RWPE2 (cell line): ENCODE results near the gene GRIP2.

Source experiments
- ATAC-seq: fragments of 200-7000 bp; cut with Tn5 transposase; 3 replicates; pipeline ENCODE4 v1.9.1; 2021; ENCODE audit warnings: low read depth
- DNase-seq: peaks from one replicate; pipeline ENCODE4 v3.0.0-alpha.2; 2020; ENCODE audit warnings: low spot score
- H3K27ac ChIP-seq: fragments of 450-650 bp; 2 replicates; pipeline ENCODE4 v1.5.1; 2017; ENCODE audit warnings: mild to moderate bottlenecking; ENCODE audit not compliant: poor library complexity, severe bottlenecking
- H3K27me3 ChIP-seq: fragments of 250-450 bp; sonication (Bioruptor Pico); 2 replicates; pipeline ENCODE4 v1.5.1; 2021; ENCODE audit warnings: mild to moderate bottlenecking, moderate library complexity; ENCODE audit not compliant: insufficient read depth, poor library complexity, severe bottlenecking
- H3K36me3 ChIP-seq: fragments of 250-450 bp; sonication (Bioruptor Pico); 2 replicates; pipeline ENCODE4 v1.5.1; 2020; ENCODE audit warnings: low read depth, mild to moderate bottlenecking, moderate library complexity
- H3K4me1 ChIP-seq: fragments of 250-450 bp; sonication (Bioruptor Pico); 2 replicates; pipeline ENCODE4 v1.5.1; 2021; ENCODE audit warnings: mild to moderate bottlenecking, moderate library complexity; ENCODE audit not compliant: insufficient read depth, poor library complexity, severe bottlenecking
- H3K4me3 ChIP-seq: fragments of 250-450 bp; sonication (Bioruptor Pico); 2 replicates; pipeline ENCODE4 v1.5.1; 2021; ENCODE audit warnings: mild to moderate bottlenecking, moderate library complexity; ENCODE audit not compliant: severe bottlenecking
- H3K9me3 ChIP-seq: fragments of 250-450 bp; sonication (Bioruptor Pico); 2 replicates; pipeline ENCODE4 v1.5.1; 2021; ENCODE audit warnings: mild to moderate bottlenecking, moderate library complexity; ENCODE audit not compliant: severe bottlenecking
- CTCF ChIP-seq: fragments of 450-650 bp; IDR thresholded peaks from one replicate; pipeline ENCODE4 v1.5.1; 2017; ENCODE audit warnings: mild to moderate bottlenecking, moderate library complexity; ENCODE audit not compliant: poor library complexity, severe bottlenecking

GRIP2 gene

GRCh38 chr3:14511623-14512280 lies 28.4 kb downstream of the GRIP2 start:
- H3K9me3 ChIP-seq = no peaks in the 10 kb centered on the region
- no peaks in the 10 kb centered on the region for H3K36me3 ChIP-seq
- DNase-seq = peak; percentile 36
- no peak overlapping the region for H3K4me3 ChIP-seq
- H3K27ac ChIP-seq = no peak overlapping the region
- ATAC-seq = no peak
- no peaks in the 10 kb centered on the region for H3K4me1 ChIP-seq
- H3K27me3 ChIP-seq = no peaks in the 10 kb centered on the region
- no peak for TF ChIP-seq CTCF

GRCh38 chr3:14510838-14511622 lies 29.1 kb downstream of the GRIP2 start:
- Histone ChIP-seq H3K4me1 (no peaks in the 10 kb centered on the region), H3K27me3 (no peaks in the 10 kb centered on the region), H3K36me3 (no peaks in the 10 kb centered on the region), H3K4me3 (no peak overlapping the region), H3K27ac (no peak overlapping the region), H3K9me3 (no peaks in the 10 kb centered on the region)
- peak; percentile 37 for DNase-seq
- no peak for ATAC-seq
- TF ChIP-seq CTCF = no peak

GRCh38 chr3:14509796-14510100 lies 30.4 kb downstream of the GRIP2 start:
- H3K36me3 ChIP-seq = no peaks in the 10 kb centered on the region
- ATAC-seq (no peak), DNase-seq (peak; percentile 44)
- no peaks in the 10 kb centered on the region for H3K4me1 ChIP-seq
- H3K27me3 ChIP-seq = no peaks in the 10 kb centered on the region
- no peak overlapping the region for H3K4me3 ChIP-seq
- no peak overlapping the region for H3K27ac ChIP-seq
- no peak for TF ChIP-seq CTCF
- no peaks in the 10 kb centered on the region for H3K9me3 ChIP-seq

- no peaks in the 10 kb centered on the region for H3K9me3 ChIP-seq
- H3K27ac ChIP-seq = no peak overlapping the region
- H3K4me3 ChIP-seq = no peak overlapping the region
- no peaks in the 10 kb centered on the region for H3K27me3 ChIP-seq
- ATAC-seq = peak; percentile 52
- H3K4me1 ChIP-seq = no peaks in the 10 kb centered on the region
- peak; percentile 62 for DNase-seq
- TF ChIP-seq CTCF = peak; percentile 78
- no peaks in the 10 kb centered on the region for H3K36me3 ChIP-seq
These were observed 31.0 kb downstream of the GRIP2 start for GRCh38 chr3:14508966-14509795.
